PC-9 (cell line): ENCODE results near the gene SLC39A10. TPM values are rescaled to one million over a fixed set of nuclear protein-coding genes. Genes with fewer than 3 reads are reported as not detected.
"Not testable (repeated sequence)": the region's sequence is repeated elsewhere in the genome, so short reads cannot be mapped to it uniquely, and the experiment has no call there.

Source experiments
- BruUV-seq: library from RNA; stranded (reverse); fragments of 400-500 nt; replicated peaks from 2 replicates; lab custom pipeline; 2021; lab: Mats Ljungman, UMichigan
- CTCF ChIA-PET: fragments of 300-600 bp; sonication (Branson Sonifier 250); formaldehyde crosslinking; loops from one replicate; lab custom pipeline; 2022; ENCODE audit warnings: antibody characterized with exemption; lab: Charles Lee
- POLR2A ChIA-PET: fragments of 300-600 bp; sonication (Branson Sonifier 250); formaldehyde crosslinking; loops from one replicate; lab custom pipeline; 2022; ENCODE audit warnings: antibody characterized with exemption; ENCODE audit not compliant: unreplicated experiment; lab: Charles Lee
- DNase-seq, 2 experiments: peaks; one replicate each; pipeline versions ENCODE4 v3.0.0 to v3.0.0-alpha.2; 2015 to 2022; ENCODE audit warnings: mixed read lengths in 1 of 2
- H2AFZ ChIP-seq: fragments of 200-600 bp; sonication (generic); 2 replicates; pipeline ENCODE4 v1.8.1; 2017; ENCODE audit warnings: antibody characterized with exemption
- H3F3A ChIP-seq: fragments of 200-600 bp; sonication (generic); 2 replicates; pipeline ENCODE4 v1.8.1; 2017; ENCODE audit warnings: antibody characterized with exemption, mild to moderate bottlenecking, low read depth; ENCODE audit not compliant: insufficient read depth
- H3K27ac ChIP-seq: fragments of 200-600 bp; sonication (generic); 2 replicates; pipeline ENCODE4 v1.6.1; 2016; ENCODE audit warnings: mixed run types
- H3K27me3 ChIP-seq: fragments of 200-600 bp; sonication (generic); 2 replicates; pipeline ENCODE4 v1.6.1; 2016; ENCODE audit warnings: low read depth, mixed run types; ENCODE audit not compliant: insufficient read depth
- H3K36me3 ChIP-seq: fragments of 200-600 bp; sonication (generic); 2 replicates; pipeline ENCODE4 v1.6.1; 2016; ENCODE audit warnings: low read depth, mixed run types
- H3K4me1 ChIP-seq: fragments of 200-600 bp; sonication (generic); replicated peaks from 2 replicates; pipeline ENCODE4 v1.6.1; 2016; ENCODE audit warnings: mixed run types; ENCODE audit not compliant: insufficient read depth
- H3K4me2 ChIP-seq: fragments of 200-600 bp; sonication (generic); 2 replicates; pipeline ENCODE4 v1.6.1; 2017; ENCODE audit warnings: mixed run types
- H3K4me3 ChIP-seq: fragments of 200-600 bp; sonication (generic); 2 replicates; pipeline ENCODE4 v1.6.1; 2016; ENCODE audit warnings: mixed run types
- H3K79me2 ChIP-seq: fragments of 200-600 bp; sonication (generic); 2 replicates; pipeline ENCODE4 v1.6.1; 2017; ENCODE audit warnings: low read depth, mixed run types
- H3K9me2 ChIP-seq: fragments of 200-600 bp; sonication (generic); 2 replicates; pipeline ENCODE4 v1.8.1; 2017; ENCODE audit warnings: mild to moderate bottlenecking; ENCODE audit not compliant: insufficient read depth
- H3K9me3 ChIP-seq: fragments of 200-600 bp; sonication (generic); 2 replicates; pipeline ENCODE4 v1.8.1; 2016; ENCODE audit warnings: low read depth; ENCODE audit not compliant: insufficient read depth
- H4K20me1 ChIP-seq: fragments of 200-600 bp; sonication (generic); 2 replicates; pipeline ENCODE4 v1.8.1; 2017; ENCODE audit not compliant: insufficient read depth
- EZH2 ChIP-seq: fragments of 200-600 bp; sonication (generic); IDR thresholded peaks from 2 replicates; pipeline ENCODE4 v1.8.0; 2017; ENCODE audit warnings: antibody characterized with exemption, low read depth
- intact Hi-C: fragments of 100-400 bp; cut with micrococcal nuclease; formaldehyde crosslinking; loops from one replicate; pipeline ENCODE4 v1.10.0; 2022; ENCODE audit not compliant: unreplicated experiment
- total RNA-seq: library from RNA; stranded (reverse); gene quantifications from 2 replicates; pipeline ENCODE4 v1.2.3, GENCODE V29; 2021
- TF ChIP-seq, protein P1 (sequence below): fragments of 200-600 bp; sonication (generic); conservative IDR thresholded peaks from 2 replicates; pipeline ENCODE4 v1.6.1; 2017; ENCODE audit warnings: mixed run types, antibody characterized with exemption, mild to moderate bottlenecking, moderate library complexity

Gene SLC39A10
- total RNA-seq, 1 experiment from 2014 or later: 43.7 TPM

- Histone ChIP-seq H3K36me3 (no peaks in the 10 kb centered on the region), H3F3A (no peaks in the 10 kb centered on the region), H4K20me1 (no peaks in the 10 kb centered on the region), H3K4me1 (no peaks in the 10 kb centered on the region), H3K27me3 (no peaks in the 10 kb centered on the region), H3K9me3 (no peaks in the 10 kb centered on the region), H3K4me2 (no peak overlapping the region), H2AFZ (no peak overlapping the region), H3K79me2 (no peaks in the 10 kb centered on the region), H3K4me3 (no peak overlapping the region), H3K9me2 (no peaks in the 10 kb centered on the region), H3K27ac (no peak overlapping the region)
- no peak for TF ChIP-seq EZH2
- TF ChIP-seq, protein P1, sequence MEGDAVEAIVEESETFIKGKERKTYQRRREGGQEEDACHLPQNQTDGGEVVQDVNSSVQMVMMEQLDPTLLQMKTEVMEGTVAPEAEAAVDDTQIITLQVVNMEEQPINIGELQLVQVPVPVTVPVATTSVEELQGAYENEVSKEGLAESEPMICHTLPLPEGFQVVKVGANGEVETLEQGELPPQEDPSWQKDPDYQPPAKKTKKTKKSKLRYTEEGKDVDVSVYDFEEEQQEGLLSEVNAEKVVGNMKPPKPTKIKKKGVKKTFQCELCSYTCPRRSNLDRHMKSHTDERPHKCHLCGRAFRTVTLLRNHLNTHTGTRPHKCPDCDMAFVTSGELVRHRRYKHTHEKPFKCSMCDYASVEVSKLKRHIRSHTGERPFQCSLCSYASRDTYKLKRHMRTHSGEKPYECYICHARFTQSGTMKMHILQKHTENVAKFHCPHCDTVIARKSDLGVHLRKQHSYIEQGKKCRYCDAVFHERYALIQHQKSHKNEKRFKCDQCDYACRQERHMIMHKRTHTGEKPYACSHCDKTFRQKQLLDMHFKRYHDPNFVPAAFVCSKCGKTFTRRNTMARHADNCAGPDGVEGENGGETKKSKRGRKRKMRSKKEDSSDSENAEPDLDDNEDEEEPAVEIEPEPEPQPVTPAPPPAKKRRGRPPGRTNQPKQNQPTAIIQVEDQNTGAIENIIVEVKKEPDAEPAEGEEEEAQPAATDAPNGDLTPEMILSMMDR: no peak
- POLR2A ChIA-PET: no interaction called here
- intact Hi-C loops: no loop called here
- CTCF ChIA-PET: no interaction called here
- no TSS peak for BruUV-seq
- DNase-seq: no peak
Observed at GRCh38 chr2:195642679-195643068, 14.4 kb upstream of the SLC39A10 start.

DNA sequence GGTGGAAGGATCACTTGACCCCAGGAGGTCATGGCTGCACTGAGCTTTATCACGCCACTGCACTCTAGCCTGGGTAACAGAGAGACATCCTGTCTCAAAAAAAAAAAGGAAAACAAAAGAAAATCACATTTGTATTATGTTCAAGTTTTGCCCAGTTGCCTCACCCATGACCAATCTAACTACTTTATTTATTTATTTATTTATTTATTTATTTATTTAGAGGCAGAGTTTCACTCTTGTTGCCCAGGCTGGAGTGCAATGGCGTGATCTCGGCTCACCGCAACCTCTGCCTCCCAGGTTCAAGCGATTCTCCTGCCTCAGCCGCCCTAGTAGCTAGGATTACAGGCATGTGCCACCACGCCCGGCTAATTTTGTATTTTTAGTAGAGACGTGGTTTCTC, 12.3 kb upstream of the SLC39A10 start:
- H3K36me3 ChIP-seq, H4K20me1 ChIP-seq, H3K9me2 ChIP-seq, H3K27me3 ChIP-seq, H3F3A ChIP-seq, DNase-seq, H2AFZ ChIP-seq, H3K4me1 ChIP-seq, H3K79me2 ChIP-seq, H3K9me3 ChIP-seq, CTCF ChIA-PET, BruUV-seq, H3K4me3 ChIP-seq, H3K4me2 ChIP-seq, H3K27ac ChIP-seq, POLR2A ChIA-PET, intact Hi-C loops: not testable (repeated sequence)

DNA sequence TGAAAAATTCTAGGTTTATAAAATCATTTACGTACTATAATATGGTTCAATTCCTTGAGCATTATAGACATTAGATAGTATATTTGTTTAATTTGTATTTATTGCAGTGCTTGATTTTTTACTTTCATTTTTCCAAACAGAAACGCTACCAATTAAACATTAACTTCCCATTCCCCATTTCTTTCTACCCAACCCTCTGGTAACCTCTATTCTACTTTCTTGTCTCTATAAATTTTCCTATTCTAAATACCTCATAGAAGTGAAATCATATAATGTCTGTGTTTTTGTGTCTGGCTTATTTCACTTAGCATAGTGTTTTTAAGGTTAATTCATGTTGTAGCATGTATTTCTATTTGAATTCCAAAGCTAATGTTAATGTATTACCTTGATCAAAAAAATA, 11.6 kb upstream of the SLC39A10 start:
- BruUV-seq: no TSS peak
- DNase-seq: no peak

GRCh38 chr2:195646424-195646823, 10.6 kb upstream of the SLC39A10 start:
- Histone ChIP-seq H3K4me1 (no peaks in the 10 kb centered on the region), H3F3A (no peaks in the 10 kb centered on the region), H3K9me3 (no peaks in the 10 kb centered on the region), H3K4me3 (no peak overlapping the region), H3K36me3 (no peaks in the 10 kb centered on the region), H3K4me2 (no peak overlapping the region), H3K9me2 (no peaks in the 10 kb centered on the region), H3K27ac (no peak overlapping the region), H4K20me1 (no peaks in the 10 kb centered on the region), H3K27me3 (no peaks in the 10 kb centered on the region), H2AFZ (no peak overlapping the region), H3K79me2 (no peaks in the 10 kb centered on the region)
- no peak for TF ChIP-seq EZH2
- TF ChIP-seq, protein P1: no peak
- no peak for DNase-seq
- intact Hi-C loops: no loop called here
- POLR2A ChIA-PET: no interaction called here
- CTCF ChIA-PET: no interaction called here
- no TSS peak for BruUV-seq

More for the DNA sequence above, 11.6 kb upstream of the SLC39A10 start:
- H3K27me3 ChIP-seq: no peaks in the 10 kb centered on the region
- H3K79me2 ChIP-seq: no peaks in the 10 kb centered on the region
- no peak overlapping the region for H2AFZ ChIP-seq
- H3K36me3 ChIP-seq: no peaks in the 10 kb centered on the region
- no peaks in the 10 kb centered on the region for H3K9me2 ChIP-seq
- intact Hi-C loops: no loop called here
- no peaks in the 10 kb centered on the region for H3K9me3 ChIP-seq
- H3K27ac ChIP-seq: no peak overlapping the region
- H4K20me1 ChIP-seq: no peaks in the 10 kb centered on the region
- no peaks in the 10 kb centered on the region for H3K4me1 ChIP-seq
- ChIA-PET CTCF (no interaction called here), POLR2A (no interaction called here)
- H3K4me2 ChIP-seq: no peak overlapping the region
- no peak overlapping the region for H3K4me3 ChIP-seq
- no peaks in the 10 kb centered on the region for H3F3A ChIP-seq
- no peak for TF ChIP-seq EZH2
- TF ChIP-seq, protein P1: no peak
